Fibroblast of lung (primary cell): ENCODE results near the gene MED28.

Source experiments
- EZH2 ChIP-seq: IDR thresholded peaks from 2 replicates; pipeline ENCODE4 v1.5.1; 2012; ENCODE audit warnings: low read length, control low read depth, mild to moderate bottlenecking; ENCODE audit errors: missing control alignments
- TF ChIP-seq, protein P1 (sequence below), 2 donors: IDR thresholded peaks in 1 of 2; conservative IDR thresholded peaks in 1 of 2; 1 replicate in 1 of 2; 2 replicates in 1 of 2; pipeline ENCODE4 v1.5.1; 2011 to 2012; ENCODE audit warnings: low read length in 2 of 2, control low read depth in 1 of 2, inconsistent platforms in 1 of 2, low read depth in 1 of 2, mild to moderate bottlenecking in 1 of 2

DNA sequence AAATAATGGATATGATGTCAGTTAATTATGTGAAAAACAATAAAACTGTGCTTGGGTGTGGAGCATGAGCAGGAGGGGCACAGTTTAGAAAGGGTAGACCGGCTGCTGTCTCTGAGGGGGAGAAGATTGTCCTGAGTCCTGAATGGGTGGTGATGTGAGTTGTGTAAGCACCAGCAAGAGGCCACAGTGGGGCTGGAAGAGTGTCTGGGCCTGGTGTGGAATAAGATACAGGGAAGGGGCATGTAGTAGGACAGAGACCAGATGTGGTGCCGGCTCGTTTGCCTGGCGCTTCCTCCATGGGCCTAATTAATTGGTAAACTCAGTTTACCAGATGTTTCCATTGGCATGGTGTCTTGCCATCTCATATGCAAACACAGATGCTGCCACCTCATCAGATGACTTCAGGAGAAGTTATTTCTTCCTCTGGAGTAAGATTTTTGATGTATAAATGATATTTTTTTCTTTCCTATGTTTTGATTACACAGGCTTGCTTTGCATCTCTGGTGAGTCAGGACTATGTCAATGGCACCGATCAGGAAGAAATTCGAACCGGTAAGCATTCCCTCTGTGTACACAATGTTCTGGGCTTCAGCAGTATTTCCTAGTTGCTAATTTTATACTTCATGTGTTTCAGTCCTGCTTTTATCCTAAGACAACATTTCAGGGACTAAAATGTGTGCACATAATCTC is 5.1 kb downstream of the MED28 start:
- TF ChIP-seq, protein P1, sequence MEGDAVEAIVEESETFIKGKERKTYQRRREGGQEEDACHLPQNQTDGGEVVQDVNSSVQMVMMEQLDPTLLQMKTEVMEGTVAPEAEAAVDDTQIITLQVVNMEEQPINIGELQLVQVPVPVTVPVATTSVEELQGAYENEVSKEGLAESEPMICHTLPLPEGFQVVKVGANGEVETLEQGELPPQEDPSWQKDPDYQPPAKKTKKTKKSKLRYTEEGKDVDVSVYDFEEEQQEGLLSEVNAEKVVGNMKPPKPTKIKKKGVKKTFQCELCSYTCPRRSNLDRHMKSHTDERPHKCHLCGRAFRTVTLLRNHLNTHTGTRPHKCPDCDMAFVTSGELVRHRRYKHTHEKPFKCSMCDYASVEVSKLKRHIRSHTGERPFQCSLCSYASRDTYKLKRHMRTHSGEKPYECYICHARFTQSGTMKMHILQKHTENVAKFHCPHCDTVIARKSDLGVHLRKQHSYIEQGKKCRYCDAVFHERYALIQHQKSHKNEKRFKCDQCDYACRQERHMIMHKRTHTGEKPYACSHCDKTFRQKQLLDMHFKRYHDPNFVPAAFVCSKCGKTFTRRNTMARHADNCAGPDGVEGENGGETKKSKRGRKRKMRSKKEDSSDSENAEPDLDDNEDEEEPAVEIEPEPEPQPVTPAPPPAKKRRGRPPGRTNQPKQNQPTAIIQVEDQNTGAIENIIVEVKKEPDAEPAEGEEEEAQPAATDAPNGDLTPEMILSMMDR (conservative IDR thresholded peaks at IDR 0.05 in 1 of 2, IDR thresholded peaks at IDR 0.05 in 1 of 2; ENCODE audit: low read depth in 1 of 2, low read length in 2 of 2), result no peak
- no peak for TF ChIP-seq EZH2
